ENCODE data around the gene IPO11.
A peak's percentile ranks its signal among the peaks of the same experiment; 100 is the strongest.
"Not testable (repeated sequence)": the region's sequence is repeated elsewhere in the genome, so short reads cannot be mapped to it uniquely, and the experiment has no call there.

Gene IPO11

DNA sequence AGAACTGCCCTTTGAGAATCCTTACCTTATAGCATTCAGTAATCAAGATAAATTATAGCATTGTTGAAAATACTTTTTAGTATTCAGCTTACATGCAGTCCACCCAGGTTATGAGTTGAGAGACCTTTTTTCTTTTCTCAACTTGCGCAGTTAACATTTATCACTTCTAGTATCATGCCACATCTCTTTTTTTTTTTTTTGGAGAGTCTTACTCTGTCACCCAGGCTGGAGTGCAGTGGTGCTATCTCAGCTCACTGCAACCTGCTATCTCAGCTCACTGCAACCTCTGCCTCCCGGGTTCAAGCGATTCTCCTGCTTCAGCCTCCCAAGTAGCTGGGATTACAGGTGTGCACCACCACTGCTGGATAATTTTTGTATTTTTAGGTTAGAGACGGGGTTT, 195.1 kb downstream of the IPO11 start:
- no peak for DNase-seq

GRCh38 chr5:62608529-62609511, 196.3 kb downstream of the IPO11 start:
- DNase-seq, result no peak

DNA sequence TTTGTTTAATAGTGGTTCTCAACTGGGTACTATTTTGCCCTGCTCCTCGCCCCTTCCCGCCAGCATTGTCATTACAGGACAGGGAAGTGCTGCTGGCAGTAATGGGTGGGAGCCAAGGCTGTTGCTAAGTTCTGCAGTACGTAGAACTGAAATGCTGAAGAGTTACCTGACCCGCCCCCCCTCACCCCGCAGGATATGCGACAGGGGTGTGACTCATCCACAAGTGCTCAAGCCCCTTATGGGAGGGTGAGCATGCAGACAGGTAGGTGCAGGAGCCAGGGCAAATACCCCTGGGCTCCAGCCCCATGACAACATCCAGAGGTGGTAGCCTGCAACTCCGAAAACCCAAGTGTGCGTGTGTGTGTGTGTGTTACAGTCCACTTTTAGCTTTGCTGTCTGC, 201.8 kb downstream of the IPO11 start:
- no peak for DNase-seq

DNA sequence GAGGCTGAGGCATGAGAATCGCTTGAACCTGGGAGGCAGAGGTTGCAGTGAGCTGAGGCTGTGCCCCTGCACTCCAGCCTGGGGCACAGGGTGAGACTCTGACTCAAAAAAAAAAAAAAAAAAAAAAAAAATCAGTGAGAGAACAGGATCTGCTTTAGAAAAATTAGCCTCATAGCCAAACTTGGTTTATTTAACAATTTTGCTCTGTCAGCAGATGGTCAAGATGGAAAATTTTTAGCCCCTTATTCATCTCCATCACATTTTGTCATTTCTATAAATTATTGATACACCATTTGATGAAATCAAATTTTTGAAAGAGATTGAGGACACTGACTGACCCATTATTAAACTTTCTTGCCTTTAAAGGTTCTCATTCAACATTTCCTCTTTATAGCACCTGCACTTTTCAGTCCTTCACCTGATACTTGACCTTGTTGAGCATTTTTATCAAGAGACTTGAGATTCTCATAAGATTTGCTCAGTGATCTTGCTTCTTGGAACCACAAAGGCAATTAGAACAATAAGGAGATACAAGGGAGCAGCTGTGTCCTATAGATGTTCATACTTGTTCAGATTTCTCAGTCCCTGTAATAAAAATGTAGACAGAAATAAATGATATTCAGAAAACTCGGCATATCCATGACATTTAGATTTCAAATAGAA, 204.2 kb downstream of the IPO11 start:
- DNase-seq, result no peak

GRCh38 chr5:62617943-62618342, 205.4 kb downstream of the IPO11 start:
- DNase-seq, result no peak

- DNase-seq, result no peak
These were observed 208.2 kb downstream of the IPO11 start for GRCh38 chr5:62620761-62621160.

DNA sequence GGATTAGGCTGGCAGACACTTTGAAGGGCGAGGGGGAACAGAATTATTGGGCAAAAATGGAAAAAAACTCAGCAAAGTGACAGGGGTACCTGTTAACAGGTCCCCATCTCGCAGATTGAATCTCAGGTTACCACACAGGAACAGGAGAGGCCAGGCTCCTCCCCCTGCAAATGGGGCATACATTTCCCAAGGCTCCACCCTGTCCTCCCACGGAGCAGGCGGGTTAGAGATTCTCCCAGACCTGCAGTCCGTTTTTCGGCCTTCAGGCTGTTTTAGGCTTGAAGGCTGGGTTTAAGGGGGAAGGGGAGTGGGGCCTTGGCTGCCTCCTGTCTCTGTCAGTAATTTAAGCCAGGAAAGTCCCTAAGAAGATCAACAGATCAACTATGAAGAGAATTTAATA, 208.7 kb downstream of the IPO11 start:
- no peak for DNase-seq

DNA sequence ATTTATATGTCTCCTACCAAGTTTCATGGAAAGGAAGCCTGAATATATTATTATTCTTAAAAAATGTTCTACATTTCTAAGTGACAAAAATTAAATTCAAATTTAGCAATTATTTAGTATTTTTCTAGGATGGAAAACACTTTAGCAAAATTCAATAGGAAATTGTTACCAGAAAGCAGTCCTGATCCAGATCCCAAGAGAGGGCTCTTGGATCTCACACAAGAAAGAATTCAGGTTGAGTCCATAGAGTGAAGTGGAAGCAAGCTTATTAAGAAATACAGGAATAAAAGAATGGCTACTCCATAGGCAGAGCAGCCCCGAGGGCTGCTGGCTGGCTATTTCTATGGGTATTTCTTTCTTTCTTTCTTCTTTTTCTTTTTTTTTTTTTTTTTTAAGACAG, 210.7 kb downstream of the IPO11 start:
- no peak for DNase-seq

GRCh38 chr5:62624436-62624835, 211.9 kb downstream of the IPO11 start:
- DNase-seq, result not testable (repeated sequence)

GRCh38 chr5:62626534-62626933, 214.0 kb downstream of the IPO11 start:
- DNase-seq, result no peak

- no peak for DNase-seq
These were observed 214.6 kb downstream of the IPO11 start for GRCh38 chr5:62627121-62627520.

GRCh38 chr5:62627901-62628300, 215.3 kb downstream of the IPO11 start:
- no peak for DNase-seq

DNA sequence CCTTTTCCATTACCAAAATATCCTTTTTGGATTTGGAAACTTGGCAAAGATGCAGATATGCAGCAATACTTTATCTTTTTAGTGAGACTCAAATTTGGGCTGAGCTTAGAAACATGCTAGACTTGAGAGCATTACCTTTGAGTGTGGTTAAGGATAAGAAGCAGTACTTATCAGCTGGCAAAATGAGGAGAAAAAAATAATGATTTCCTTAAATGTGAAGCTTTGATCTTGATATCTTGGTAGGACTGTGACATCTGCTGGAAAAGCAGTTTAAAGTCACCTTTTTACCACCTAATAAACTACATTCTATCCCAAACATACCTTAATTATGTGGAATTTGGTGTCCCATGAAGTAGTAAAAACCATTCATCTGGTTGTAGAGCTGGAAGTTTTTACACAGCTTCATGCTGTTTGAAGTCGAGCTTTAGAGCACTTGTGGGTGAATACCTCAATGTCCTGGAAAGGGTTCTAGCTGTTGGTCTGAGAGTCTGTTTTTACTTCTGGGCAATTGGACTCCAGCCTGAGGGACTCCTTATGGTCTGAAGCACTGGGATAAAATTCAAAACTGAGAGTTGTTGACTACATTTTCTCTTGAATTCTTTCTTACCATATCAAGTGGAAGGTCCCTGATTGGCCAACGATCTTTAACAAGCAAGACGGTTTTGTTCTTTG, 219.5 kb downstream of the IPO11 start:
- DNase-seq, result peak; percentile 47

- no peak for DNase-seq
These were observed 220.7 kb downstream of the IPO11 start for GRCh38 chr5:62633243-62633642.

GRCh38 chr5:62640446-62640845, 227.9 kb downstream of the IPO11 start:
- DNase-seq, result no peak

DNA sequence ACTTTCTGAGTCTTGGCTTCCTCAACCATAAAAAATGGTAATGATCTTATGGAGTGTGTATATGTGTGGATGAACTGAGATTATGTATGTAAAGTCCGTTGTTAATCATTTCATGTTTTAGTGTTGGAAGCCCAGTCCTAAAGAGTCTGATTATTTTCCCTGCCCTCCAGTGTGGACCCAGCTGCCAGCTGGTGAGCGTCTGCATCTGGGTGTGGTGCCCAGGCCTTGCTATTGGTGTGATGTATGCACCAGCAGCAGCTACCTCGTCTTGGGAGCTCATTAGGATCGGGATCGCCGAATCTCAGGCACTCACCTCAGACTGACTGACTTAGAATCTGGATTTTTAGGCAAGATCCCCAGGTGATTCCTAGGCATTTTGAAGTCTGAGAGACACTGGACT, 229.9 kb downstream of the IPO11 start:
- no peak for DNase-seq

GRCh38 chr5:62643556-62644451, 231.2 kb downstream of the IPO11 start:
- no peak for DNase-seq

- no peak for DNase-seq
These were observed 232.7 kb downstream of the IPO11 start for GRCh38 chr5:62645223-62645622.

GRCh38 chr5:62647241-62647640, 234.7 kb downstream of the IPO11 start:
- no peak for DNase-seq

- DNase-seq, result no peak
These were observed 236.5 kb downstream of the IPO11 start for GRCh38 chr5:62649025-62649424.

- DNase-seq, result no peak
These were observed 237.0 kb downstream of the IPO11 start for GRCh38 chr5:62649476-62650113.

GRCh38 chr5:62650197-62650596, 237.6 kb downstream of the IPO11 start:
- no peak for DNase-seq

Data from hematopoietic multipotent progenitor cell treated with erythropoietin and hydrocortisone succinate and interleukin-3 and kit ligand, for 8 days (in vitro differentiated cells).